Activated T-helper 17 cell treated with anti-CD3 and anti-CD28 coated beads, Interleukin-2, amount 50 U/mL, for 72 hours (primary cell): ENCODE measurements around the gene FAM43A. TPM values are rescaled to one million over a fixed set of nuclear protein-coding genes. Genes with fewer than 3 reads are reported as not detected.

ENCODE experiments used
- ATAC-seq: fragments of 150-1000 bp; cut with Tn5 transposase; replicated peaks from 2 replicates; pipeline ENCODE4 v1.10.0; 2021; ENCODE audit warnings: mild to moderate bottlenecking, moderate library complexity
- H3K27ac Mint-ChIP-seq: one replicate; pipeline ENCODE4 v1.8.0; 2022; ENCODE audit warnings: mixed read lengths
- H3K27me3 Mint-ChIP-seq: one replicate; pipeline ENCODE4 v1.8.0; 2022; ENCODE audit warnings: mixed read lengths
- H3K36me3 Mint-ChIP-seq: one replicate; pipeline ENCODE4 v1.8.0; 2022; ENCODE audit warnings: low read depth, mild to moderate bottlenecking, mixed read lengths
- H3K4me1 Mint-ChIP-seq: one replicate; pipeline ENCODE4 v1.8.0; 2022; ENCODE audit warnings: mixed read lengths
- H3K4me3 Mint-ChIP-seq: one replicate; pipeline ENCODE4 v1.8.0; 2022; ENCODE audit warnings: mild to moderate bottlenecking, mixed read lengths
- H3K9me3 Mint-ChIP-seq: one replicate; pipeline ENCODE4 v1.8.0; 2022; ENCODE audit warnings: mixed read lengths
- total RNA-seq, 2 donors: library from RNA; stranded (reverse); gene quantifications; one replicate each; pipeline ENCODE4 v1.2.3, GENCODE V29; 2022

FAM43A gene
- total RNA-seq, 2 donors from 2014 or later, result 7.1 to 32.6 TPM

- Mint-ChIP-seq H3K27me3 (peaks cover 15% of the 10 kb centered on the region), H3K36me3 (no peaks in the 10 kb centered on the region), H3K4me1 (no peaks in the 10 kb centered on the region), H3K4me3 (no peak overlapping the region), H3K27ac (no peak overlapping the region), H3K9me3 (no peaks in the 10 kb centered on the region)
- ATAC-seq, result no peak
Measured at GRCh38 chr3:194732617-194733016, 46.9 kb downstream of the FAM43A start.

GRCh38 chr3:194736277-194736895 lies 50.7 kb downstream of the FAM43A start:
- Mint-ChIP-seq H3K27ac (no peak overlapping the region), H3K4me3 (no peak overlapping the region), H3K9me3 (no peaks in the 10 kb centered on the region), H3K4me1 (no peaks in the 10 kb centered on the region), H3K36me3 (no peaks in the 10 kb centered on the region), H3K27me3 (peaks cover 21% of the 10 kb centered on the region)
- no peak for ATAC-seq

GRCh38 chr3:194736896-194737600 lies 51.4 kb downstream of the FAM43A start:
- no peak for ATAC-seq
- H3K4me1 Mint-ChIP-seq, result no peaks in the 10 kb centered on the region
- no peaks in the 10 kb centered on the region for H3K36me3 Mint-ChIP-seq
- H3K27ac Mint-ChIP-seq, result no peak overlapping the region
- H3K4me3 Mint-ChIP-seq, result no peak overlapping the region
- peaks cover 21% of the 10 kb centered on the region for H3K27me3 Mint-ChIP-seq
- H3K9me3 Mint-ChIP-seq, result no peaks in the 10 kb centered on the region

Other genes with a start within 250 kb of the FAM43A start
- 100 to 1,000 TPM; 121 to 126 TPM for gene ATP13A3, start 198.9 kb upstream of the FAM43A start, total RNA-seq
- 10 to 100 TPM in 1 of 2 donors, 1 to 10 TPM in 1; 6.6 to 11.1 TPM for gene TMEM44, start 52.5 kb upstream of the FAM43A start, total RNA-seq
- 10 to 100 TPM; 37.9 to 46.9 TPM for gene LSG1, start 13.7 kb upstream of the FAM43A start, total RNA-seq